Thyroid gland (tissue), 4 donors: ENCODE measurements around the gene ZNF654. TPM values are rescaled to one million over a fixed set of nuclear protein-coding genes. Genes with fewer than 3 reads are reported as not detected.

ENCODE experiments used
- total RNA-seq, 4 donors: library from RNA; depleted of rRNA; stranded (reverse); fragments of >200 nt; gene quantifications; one replicate each; pipeline ENCODE4 v1.2.3, GENCODE V29; 2016

The ZNF654 gene
- total RNA-seq, 4 donors from 2014 or later, result 14.0 to 28.8 (median 15.7) TPM

Other genes starting within 250 kb of the ZNF654 start
- 100 to 1,000 TPM in 1 of 4 donors, 10 to 100 TPM in 3; 85.7 to 122 (median 90.9) TPM for gene CGGBP1, start 250 bp upstream of the ZNF654 start, total RNA-seq
- gene C3orf38, start 90.7 kb downstream of the ZNF654 start, total RNA-seq, result 10 to 100 TPM; 23.0 to 30.2 (median 24.7) TPM